ENCODE data around the gene ZNF746. TPM values are rescaled to one million over a fixed set of nuclear protein-coding genes. Genes with fewer than 3 reads are reported as not detected.

Gene ZNF746
- total RNA-seq, 4 donors from 2014 or later, result 18.1 to 28.1 (median 22.0) TPM

GRCh38 chr7:149423449-149424110, 74.0 kb downstream of the ZNF746 start:
- H3K27me3 ChIP-seq, result no peaks in the 10 kb centered on the region
- DNase-seq (ENCODE audit: low spot score in 2 of 2), result no peak
- H3K4me3 ChIP-seq, result peak overlapping the region; percentile 55
- no peaks in the 10 kb centered on the region for H3K9me3 ChIP-seq
- no peaks in the 10 kb centered on the region for H3K36me3 ChIP-seq
- H3K4me1 ChIP-seq, result peaks cover 12% of the 10 kb centered on the region
- TF ChIP-seq EP300 (IDR thresholded peaks at IDR 0.05), result no peak
- TF ChIP-seq POLR2A (IDR thresholded peaks at IDR 0.05), result no peak
- no peak for TF ChIP-seq POLR2AphosphoS5 (IDR thresholded peaks at IDR 0.05)
- TF ChIP-seq, protein P1, sequence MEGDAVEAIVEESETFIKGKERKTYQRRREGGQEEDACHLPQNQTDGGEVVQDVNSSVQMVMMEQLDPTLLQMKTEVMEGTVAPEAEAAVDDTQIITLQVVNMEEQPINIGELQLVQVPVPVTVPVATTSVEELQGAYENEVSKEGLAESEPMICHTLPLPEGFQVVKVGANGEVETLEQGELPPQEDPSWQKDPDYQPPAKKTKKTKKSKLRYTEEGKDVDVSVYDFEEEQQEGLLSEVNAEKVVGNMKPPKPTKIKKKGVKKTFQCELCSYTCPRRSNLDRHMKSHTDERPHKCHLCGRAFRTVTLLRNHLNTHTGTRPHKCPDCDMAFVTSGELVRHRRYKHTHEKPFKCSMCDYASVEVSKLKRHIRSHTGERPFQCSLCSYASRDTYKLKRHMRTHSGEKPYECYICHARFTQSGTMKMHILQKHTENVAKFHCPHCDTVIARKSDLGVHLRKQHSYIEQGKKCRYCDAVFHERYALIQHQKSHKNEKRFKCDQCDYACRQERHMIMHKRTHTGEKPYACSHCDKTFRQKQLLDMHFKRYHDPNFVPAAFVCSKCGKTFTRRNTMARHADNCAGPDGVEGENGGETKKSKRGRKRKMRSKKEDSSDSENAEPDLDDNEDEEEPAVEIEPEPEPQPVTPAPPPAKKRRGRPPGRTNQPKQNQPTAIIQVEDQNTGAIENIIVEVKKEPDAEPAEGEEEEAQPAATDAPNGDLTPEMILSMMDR (IDR thresholded peaks at IDR 0.05), result no peak
- WGBS, result 57% methylated on average over 23 of the region's 24 CpGs
- H3K27ac ChIP-seq, result no peak overlapping the region

DNA sequence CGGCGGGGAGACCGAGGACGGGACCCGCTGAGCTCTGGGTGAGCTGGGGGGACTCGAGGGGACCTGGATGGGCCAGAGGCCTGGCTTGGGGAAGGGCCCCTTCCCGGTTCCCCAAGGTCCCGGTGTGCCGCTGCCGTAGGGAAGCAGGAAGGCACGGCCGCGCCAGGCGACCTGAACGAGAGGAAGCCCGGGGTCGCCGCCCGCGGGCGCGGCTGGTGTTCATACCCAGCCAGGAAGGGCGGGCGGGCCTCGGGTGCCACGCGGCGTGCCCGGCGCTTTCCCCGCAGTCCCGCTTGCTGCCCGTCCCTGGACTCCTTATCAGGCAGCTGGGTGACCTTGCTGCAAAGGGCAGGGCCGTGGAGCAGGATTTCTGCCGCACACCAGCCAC, 74.7 kb downstream of the ZNF746 start:
- Histone ChIP-seq H3K27ac (no peak overlapping the region), H3K4me3 (peak overlapping the region; percentile 55), H3K36me3 (no peaks in the 10 kb centered on the region), H3K27me3 (no peaks in the 10 kb centered on the region), H3K9me3 (no peaks in the 10 kb centered on the region), H3K4me1 (peaks cover 12% of the 10 kb centered on the region)
- DNase-seq (ENCODE audit: low spot score in 2 of 2), result no peak
- WGBS, result 11% methylated on average over 17 of the region's 35 CpGs
- TF ChIP-seq POLR2AphosphoS5 (IDR thresholded peaks at IDR 0.05) (no peak), POLR2A (IDR thresholded peaks at IDR 0.05) (no peak)

Other genes with a start within 250 kb of the ZNF746 start
- gene ZNF783, start 235.6 kb downstream of the ZNF746 start, total RNA-seq, result 10 to 100 TPM in 3 of 4 donors, 1 to 10 TPM in 1; 9.9 to 20.8 (median 14.4) TPM
- 10 to 100 TPM; 11.6 to 16.4 (median 14.9) TPM for gene ZNF777, start 36.7 kb downstream of the ZNF746 start, total RNA-seq